ENCODE data around the gene ATF7.
"Not testable (repeated sequence)": the region's sequence is repeated elsewhere in the genome, so short reads cannot be mapped to it uniquely, and the experiment has no call there.

ATF7 gene

DNA sequence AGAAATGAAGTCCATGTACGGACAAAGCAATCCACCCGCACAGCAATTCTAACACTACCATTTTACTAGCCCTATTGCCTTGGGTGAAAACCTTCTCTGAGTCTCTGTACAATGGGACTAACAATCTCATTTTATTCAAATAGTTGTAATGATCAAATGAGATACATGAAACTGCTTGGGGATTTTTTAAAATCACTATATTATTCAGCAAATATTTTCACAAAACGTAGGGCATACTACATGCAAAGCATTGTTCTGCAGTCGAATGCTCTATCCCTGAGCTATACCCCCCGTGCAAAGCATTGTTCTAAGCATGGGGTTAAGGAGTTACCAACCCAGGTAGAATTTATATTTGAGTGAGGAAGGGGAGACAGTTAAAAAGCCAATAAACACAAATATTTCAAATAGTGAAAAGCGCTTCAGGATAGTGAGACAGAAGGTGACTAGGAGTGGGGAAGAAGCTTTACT is 554 bp upstream of the ATF7 start:
- DNase-seq = no peak

DNA sequence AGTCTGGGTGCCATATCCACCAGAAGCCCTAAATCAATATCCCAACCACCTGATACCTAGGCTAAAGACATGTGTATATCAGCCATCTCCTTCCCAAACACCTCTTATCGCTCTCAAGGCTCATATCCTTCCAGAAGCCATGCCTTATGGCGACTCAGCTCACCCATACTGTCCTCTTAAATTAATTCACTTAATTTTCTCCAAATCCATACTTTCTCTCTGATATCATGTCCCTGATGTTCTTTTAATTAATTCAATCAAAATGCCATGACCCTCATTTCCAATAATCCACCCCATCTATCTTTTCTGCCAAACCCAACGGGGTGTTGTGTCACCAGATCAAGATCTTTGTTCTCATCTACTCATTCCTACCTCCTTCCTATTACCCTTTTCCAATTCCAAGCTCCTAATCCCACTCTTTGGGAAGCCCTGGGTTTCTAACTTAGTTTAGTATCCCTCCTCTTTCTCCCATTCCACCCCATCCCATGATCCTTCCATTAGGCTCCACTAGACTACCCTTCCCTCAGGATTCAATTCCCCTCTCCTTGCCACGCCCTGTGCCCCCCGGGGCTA is 723 bp downstream of the ATF7 start:
- DNase-seq = no peak

DNA sequence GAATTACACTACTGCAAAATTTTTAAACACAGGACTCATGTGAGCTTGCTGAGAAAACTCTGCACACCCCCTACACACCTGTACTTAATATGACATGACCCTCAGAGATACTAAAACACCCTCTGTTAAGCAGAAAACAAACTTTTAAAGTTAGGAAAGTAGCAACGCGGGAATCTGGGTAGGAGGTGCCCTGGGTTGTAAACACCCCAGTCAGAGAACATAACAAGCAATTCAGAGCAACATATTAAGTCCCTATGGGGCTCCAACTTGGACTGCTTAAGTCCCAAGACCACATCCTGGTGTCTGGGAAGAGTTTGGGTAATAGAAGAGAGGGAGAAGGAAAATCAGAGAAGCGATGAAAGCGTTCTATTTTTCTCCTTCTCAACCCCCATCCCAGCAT is 1.2 kb downstream of the ATF7 start:
- DNase-seq = no peak

DNA sequence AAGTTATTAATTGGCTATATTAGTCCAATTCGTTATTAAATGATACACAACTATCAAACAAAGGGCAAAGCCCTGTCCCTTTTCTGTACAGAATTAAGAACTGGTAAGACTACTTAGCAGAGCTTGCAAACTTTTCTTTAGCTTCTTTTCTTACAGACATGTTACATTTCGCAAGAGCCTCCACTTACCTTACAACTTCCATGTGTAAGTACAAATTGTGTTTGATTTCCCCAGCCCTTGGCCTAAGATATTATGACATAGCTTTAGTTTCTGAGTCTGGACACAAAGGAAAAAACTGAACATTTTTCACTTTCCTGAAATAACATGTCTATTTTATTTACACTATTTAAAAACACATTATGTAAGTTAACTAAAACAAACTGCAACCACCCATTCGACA is 1.7 kb downstream of the ATF7 start:
- no peak for DNase-seq

DNA sequence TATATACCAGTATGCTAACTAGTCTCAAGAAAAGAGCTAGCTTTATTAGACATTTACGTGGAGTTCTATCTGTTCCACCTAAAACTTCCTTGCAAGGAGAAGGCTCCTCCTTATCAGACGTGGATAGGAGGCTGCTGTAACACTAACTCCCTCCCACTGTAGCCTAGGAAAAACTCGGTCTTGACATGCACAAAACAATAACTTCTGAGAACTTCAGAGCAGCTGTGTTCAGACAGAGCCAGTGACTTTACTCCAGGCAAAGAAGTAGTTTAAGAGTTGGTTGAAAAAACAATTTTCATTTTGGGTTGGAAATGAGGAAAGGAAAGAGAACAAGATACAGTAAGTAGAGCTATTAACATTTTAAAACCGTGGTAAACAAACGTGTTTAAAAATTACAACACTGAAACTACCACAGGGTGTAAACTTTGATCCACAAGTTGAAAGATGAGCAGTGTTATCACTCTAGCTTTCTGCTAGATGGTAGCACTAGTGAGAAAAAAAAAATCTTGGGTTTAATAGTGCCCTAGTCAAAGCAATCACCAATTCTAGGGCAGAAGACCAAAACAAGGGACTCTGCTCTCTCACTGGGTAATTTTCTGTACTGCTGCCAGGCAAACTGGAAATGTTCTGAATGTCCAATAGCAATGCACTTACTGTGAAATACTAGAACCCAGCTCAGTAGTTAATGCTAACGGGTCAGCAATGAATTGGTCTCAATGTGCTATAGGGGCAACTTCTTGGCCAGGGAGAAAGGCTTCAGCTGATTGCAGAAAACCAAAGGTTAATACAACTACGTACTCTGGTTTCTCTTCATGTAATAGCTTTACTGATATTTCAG is 2.4 kb downstream of the ATF7 start:
- DNase-seq = no peak

DNA sequence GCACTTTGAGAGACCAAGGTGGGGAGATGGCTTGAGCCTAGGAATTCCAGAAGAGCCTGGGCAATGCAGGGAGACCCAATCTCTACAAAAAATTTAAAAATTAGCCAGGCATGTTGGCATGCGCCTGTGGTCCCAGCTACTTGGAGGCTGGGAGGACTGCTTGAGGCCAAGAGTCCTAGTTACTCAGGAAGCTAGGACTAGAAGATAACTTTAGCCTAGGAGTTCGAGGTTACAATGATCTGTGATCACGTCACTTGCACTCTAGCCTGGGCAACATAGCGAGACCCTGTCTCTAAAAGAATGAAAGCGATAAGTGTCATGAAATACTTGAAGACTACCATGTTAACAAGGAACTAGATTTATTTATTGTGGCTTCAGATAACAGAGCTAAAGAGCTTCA is 3.5 kb downstream of the ATF7 start:
- DNase-seq = no peak

DNA sequence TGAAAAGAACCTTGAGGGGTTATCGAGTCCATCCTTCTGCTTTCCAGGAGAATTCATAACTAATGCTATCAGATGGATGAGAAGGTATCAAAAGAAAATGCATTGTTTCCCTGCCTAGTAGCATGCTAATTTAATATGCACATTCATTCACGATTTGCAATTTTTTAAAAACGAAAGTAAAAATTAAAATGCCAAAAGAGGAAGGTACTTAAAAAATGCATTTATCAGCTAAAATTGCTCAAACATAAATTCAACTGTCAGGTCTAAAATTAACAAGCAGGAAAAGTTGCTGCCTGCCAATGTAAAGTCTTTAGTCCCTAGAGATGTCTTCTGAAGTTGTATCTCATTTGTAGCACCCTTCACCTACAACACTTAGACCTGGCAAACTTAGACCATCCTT is 7.9 kb downstream of the ATF7 start:
- no peak for DNase-seq

DNA sequence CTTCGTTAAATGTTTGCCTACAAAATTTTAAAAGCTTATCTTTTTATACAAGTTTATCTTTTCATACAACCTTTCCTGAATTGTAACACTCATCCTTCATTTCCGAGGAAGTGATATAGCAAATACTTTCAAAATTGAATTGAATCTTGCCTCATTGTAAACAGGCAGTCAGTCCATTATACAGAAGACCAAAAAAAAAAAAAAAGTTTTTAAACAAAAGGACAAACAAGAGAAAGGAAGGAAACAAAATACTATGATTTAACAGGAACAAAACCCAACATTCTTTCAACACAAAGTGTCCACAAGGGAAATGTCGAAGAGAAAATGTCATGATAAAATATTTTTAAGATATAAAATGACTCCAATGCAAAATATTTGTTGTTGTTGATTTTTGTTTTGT is 8.5 kb downstream of the ATF7 start:
- DNase-seq = no peak

DNA sequence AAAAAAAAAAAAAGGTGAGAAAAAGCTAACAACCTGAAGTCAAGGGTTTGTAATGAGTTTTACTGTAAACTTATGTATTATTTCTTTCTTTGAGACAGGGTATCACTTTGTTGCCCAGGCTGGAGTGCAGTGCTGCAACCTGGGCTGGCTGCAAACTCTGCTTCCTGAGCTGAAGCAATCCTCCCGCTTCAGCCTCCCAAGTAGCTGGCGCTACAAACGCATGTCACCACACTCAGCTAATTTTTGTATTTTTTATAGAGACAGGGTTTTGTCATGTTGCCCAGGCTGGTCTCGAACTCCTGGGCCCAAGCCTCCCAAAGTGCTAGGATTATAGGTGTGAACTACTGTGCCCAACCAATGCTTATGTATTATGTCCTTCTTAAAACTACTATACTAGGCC is 9.2 kb downstream of the ATF7 start:
- DNase-seq = no peak

DNA sequence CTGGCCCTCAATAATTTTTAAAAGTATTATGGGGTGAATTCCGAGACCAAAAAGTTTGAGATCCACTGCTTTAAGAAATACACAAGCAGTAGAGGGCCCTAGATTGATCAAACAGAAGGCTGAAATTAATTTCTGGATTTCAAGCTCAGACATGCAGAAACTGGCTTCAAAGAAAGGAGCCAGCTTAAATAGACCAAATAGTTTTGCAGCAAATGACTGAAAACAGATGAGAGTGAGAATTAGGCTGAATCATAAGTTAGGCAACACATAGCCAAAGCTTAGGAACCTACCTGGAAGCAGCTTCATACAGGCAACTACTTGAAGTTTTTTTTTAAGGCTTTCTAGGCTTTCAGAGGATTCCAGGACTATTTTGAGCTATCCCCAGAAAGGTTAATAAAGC is 12.4 kb downstream of the ATF7 start:
- DNase-seq = no peak

DNA sequence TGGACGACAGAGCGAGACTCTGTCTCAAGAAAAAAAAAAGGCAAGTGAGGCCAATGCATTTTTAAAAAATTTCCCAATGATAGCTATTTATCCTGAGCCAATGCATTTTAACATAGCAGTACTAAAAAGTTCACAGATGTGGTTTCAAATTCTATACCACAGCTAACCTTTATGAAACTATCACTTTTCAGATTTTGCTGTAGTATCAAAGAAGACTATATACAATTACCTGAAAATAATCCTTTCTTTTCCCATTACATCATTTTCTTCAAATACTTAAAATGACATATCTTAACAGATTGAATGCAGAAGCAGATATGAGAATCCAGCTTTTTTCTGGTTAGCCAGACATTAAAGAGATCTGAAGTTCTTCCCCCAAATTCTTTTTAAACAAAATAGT is 13.2 kb downstream of the ATF7 start:
- DNase-seq = no peak

DNA sequence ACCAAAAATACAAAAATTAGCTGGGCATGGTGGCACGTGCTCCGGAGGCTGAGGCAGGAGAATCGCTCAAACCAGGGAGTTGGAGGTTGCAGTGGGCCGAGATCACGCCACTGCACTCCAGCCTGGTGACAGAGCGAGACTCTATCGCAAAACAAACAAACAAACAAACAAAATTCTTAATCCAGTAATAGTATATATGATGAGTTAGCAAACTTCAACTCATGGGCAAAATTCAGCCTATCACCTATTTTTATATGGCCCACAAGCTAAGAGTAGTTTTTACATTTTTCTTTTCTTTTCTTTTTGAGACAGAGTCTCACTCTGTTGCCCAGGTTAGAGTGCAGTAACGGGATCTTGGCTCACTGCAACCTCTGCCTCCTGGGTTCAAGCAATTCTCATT is 14.9 kb downstream of the ATF7 start:
- DNase-seq = no peak

DNA sequence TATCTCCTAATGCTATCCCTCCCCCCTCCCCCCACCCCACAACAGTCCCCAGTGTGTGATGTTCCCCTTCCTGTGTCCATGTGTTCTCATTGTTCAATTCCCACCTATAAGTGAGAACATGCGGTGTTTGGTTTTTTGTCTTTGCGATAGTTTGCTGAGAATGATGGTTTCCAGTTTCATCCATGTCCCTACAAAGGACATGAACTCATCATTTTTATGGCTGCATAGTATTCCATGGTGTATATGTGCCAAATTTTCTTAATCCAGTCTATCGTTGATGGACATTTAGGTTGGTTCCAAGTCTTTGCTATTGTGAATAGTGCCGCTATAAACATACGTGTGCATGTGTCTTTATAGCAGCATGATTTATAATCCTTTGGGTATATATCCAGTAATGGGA is 19.5 kb downstream of the ATF7 start:
- DNase-seq = not testable (repeated sequence)

DNA sequence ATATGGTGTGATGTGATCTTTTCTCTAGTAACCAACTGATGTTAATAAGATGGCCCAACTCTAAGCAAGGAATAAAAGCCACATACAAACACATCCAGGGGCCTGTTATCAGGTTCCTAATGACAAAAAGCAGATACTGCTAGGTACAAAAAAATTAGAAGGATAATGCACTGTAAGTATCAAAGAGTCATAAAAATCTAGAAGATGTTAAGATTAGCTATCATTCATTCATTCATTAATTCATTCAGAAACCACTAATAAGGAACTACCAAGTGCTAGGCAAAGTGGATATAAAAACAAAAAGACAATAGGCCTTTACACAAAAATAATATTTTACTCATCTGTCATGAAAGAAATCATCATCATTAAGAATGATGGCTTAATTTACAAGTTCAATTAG is 21.6 kb downstream of the ATF7 start:
- DNase-seq = no peak

DNA sequence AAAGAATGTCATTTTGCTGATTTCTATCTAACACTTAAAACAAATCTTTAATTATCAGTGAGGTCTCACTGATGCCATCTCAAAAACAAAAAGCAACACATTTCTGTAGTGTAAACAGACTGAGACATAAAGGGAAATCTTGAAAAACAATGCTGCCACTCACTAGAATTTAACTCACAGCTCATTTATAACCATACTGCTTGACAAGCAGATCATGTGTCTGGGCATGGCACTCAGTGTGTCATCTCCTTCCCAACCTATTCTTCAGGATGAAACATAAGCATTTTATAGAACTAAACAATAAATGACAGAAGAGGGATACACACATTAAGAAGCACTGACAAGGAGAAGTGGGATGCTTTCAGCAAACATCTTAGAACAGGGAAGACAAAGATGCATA is 22.4 kb downstream of the ATF7 start:
- DNase-seq = no peak

DNA sequence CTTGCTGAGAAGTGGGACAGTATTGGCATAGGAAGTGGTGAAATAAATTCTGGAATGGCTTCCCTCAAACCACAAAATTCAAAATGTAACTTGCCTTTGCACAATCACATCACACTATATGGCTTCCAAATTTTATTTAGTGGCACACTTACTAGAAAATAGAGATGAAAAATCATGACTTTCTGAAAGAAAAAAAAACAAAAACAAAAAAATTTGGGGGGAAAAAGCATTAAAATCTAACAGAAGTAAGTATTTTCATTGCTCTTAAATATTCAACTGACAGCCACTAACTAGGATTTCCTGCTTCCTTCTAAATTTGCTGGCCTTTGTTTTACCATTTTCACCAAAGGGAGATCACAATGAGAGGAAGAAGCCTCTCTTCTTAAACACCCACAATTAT is 23.0 kb downstream of the ATF7 start:
- no peak for DNase-seq

DNA sequence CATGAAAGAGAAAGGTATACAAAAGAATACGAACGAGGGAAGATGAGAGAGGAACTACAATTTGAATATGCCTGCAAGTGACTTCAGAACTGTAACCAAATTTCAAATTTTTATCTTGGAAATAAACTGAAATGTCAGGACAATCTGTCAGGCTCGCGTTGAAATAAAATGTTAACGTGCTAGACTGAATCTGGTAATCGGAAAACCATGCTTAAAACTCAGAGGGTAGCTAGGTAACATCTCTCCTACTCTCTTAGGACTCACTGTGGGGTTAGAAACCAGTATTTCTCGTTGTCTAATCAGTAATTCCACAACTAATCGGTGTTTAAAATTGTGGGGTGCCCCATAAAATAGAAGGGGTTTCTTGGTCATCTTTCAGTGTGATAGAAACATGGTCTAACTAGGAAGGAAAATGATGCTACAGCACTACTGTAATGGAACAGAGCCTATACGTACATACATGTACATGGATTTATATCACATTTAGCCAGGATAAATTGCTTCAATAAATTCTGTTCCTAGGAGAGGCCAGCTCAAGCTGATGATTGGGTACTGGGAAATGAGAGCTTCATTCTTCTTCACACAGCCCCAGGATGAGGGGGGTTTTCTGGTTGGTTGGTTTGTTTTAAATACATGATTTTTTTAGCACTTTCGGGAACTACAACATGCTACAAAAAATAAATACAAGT is 23.9 kb downstream of the ATF7 start:
- DNase-seq = no peak

DNA sequence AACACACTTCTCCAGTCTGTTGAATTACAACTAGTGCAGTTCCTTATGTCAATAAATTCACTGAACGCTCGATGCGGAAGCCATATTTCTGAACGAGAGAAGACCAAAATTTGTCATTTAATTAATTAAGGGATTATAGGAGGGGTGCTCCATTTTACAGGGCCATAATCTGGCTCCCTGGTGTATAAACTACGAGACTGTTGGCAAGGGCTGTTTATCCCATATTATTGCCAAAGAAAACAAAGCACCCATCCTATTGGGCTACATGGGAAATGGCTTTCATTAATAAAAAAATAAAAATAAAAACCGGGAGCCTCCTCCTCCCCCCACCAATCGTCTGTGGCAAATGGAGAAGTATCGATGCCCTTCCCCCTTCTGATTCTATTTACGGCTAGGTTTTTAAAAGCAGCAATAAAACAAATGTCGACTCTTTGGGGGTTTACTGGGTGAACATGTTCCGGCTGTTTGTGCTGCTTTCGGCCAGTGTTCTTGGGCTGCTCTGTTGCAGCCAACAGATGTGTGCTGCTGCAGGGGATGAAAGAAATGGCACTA is 24.8 kb downstream of the ATF7 start:
- no peak for DNase-seq

DNA sequence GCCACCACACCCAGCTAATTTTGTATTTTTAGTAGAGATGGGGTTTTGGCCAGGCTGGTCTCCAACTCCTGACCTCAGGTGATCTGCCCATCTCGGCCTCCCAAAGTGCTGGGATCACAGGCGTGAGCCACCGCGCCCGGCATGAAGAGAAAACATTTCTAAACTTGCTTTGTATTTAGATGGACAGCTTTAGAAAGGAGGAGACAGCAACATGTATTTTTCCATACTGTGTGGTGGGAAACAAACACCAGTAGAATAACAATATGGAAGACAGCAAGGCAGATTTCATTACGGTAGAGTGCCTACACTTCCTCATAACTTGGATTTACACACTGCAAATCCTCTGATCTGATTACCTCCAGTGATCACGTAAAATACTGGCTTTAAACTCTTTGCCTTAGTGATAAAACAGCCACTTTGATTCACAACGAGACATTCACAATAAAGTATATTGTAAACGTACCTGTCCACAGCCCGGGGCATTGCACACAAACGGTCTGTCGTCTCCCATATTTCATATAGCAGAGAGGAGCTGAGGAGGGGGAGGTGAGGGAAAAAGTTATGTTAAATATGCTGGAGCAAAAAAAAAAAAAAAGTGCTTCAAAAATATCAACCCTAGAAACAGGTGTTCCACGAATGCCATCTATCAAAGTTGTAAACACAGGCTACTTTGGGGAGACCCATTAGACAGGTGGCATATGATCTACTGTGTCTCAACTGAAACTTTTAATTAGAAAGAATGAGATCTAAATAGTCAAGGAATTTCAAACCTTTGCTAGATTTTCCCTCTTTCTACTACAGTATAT is 25.5 kb downstream of the ATF7 start:
- no peak for DNase-seq

DNA sequence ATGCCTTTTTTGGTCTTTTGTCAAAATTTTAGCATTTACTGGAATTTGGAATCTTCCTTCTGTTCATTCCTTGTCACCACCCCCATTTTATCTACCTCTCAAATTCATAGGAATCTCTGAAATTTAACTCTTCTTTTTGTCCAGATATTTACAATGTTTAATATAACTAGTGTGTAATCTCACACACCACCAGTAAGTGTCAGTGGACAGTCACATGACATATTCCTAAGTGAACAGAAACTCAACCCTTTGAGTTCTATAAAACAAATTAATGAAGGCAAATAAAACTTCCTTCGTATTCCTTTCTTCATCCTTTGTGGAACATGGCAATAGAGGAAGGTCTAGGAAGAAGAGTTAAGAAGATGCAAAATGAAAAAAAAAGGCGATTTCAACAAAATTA is 26.6 kb downstream of the ATF7 start:
- DNase-seq = no peak

DNA sequence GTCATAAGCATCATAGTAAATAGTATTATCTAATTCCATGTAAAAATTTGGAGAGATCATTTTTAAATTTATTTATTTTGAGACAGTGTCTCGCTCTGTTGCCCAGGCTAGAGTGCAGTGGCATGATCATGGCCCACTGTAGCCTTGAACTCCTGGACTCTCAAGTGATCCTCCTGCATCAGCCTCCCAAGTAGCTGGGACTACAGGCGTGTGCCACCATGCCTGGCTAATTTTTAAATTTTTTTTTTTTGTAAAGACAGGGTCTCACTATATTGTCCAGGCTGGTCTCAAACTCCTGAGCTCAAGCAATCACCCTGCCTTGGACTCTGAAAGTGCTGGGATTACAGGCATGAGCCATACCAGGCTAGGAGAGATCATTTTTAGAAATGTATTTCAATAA is 27.2 kb downstream of the ATF7 start:
- DNase-seq = not testable (repeated sequence)

DNA sequence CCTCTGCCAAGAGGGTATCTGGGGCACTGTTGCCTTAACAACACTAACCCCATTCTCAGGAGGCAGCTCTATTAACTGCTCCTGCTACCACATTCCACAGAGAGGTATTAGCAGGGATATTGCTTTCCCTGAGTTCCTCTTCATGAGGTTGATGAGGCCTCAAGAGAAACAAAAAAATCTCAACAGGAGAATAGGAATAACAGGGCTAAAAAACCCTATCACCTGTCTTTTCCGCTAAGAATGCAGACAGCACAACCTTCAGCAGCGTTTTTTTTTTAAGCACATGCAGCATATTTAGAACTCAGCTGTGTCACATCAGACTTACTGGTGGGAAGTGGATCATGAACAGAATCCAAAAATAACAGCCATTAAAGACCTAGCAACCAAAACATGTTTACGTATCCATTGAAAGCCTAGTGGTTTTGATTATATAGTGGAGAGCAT is 29.2 kb downstream of the ATF7 start:
- no peak for DNase-seq
